Transverse colon (tissue), 4 donors: ENCODE data around the gene MRS2.

ENCODE experiments used
- EP300 ChIP-seq: sonication (generic); formaldehyde crosslinking; IDR thresholded peaks from one replicate; pipeline ENCODE4 v1.6.1; 2017; ENCODE audit warnings: antibody characterized with exemption, low read depth
- POLR2A ChIP-seq: fragments of 450-650 bp; IDR thresholded peaks from one replicate; pipeline ENCODE4 v1.6.1; 2016; ENCODE audit warnings: antibody characterized with exemption, mild to moderate bottlenecking, moderate library complexity
- POLR2AphosphoS5 ChIP-seq, 3 donors: sonication (generic); formaldehyde crosslinking; IDR thresholded peaks; one replicate each; pipeline ENCODE4 v1.6.1; 2016; ENCODE audit warnings: antibody characterized with exemption in 3 of 3
- TF ChIP-seq, protein P1 (sequence below), 5 experiments: fragments of 200-600 bp in 3 of 5; fragments of 450-650 bp in 2 of 5; sonication (generic) in 3 of 5; IDR thresholded peaks; 1 replicate in 2 of 5; 2 replicates in 3 of 5; pipeline ENCODE4 v1.5.1; 2016 to 2017; ENCODE audit warnings: antibody characterized with exemption in 5 of 5, inconsistent platforms in 3 of 5, mild to moderate bottlenecking in 2 of 5, moderate library complexity in 1 of 5

DNA sequence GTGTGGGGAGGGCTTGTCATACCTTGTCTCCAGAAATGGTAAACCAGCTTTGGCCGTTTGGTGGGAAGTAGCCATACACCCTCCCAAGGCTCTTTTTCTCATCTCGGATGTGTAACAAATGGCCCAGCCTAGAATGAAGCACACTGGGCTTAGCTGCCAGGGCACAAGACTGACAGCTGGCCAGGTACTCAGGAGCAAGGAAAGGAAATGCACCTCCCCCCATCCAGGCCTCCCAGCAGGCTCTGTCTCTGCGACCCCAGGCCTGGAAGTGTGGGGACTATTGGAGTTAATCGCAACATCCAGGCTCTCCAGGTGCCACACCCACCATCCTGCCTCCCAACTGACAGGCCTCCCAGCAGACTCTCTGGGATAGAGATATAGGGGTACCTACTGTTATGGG is 43.0 kb downstream of the MRS2 start:
- TF ChIP-seq, protein P1, sequence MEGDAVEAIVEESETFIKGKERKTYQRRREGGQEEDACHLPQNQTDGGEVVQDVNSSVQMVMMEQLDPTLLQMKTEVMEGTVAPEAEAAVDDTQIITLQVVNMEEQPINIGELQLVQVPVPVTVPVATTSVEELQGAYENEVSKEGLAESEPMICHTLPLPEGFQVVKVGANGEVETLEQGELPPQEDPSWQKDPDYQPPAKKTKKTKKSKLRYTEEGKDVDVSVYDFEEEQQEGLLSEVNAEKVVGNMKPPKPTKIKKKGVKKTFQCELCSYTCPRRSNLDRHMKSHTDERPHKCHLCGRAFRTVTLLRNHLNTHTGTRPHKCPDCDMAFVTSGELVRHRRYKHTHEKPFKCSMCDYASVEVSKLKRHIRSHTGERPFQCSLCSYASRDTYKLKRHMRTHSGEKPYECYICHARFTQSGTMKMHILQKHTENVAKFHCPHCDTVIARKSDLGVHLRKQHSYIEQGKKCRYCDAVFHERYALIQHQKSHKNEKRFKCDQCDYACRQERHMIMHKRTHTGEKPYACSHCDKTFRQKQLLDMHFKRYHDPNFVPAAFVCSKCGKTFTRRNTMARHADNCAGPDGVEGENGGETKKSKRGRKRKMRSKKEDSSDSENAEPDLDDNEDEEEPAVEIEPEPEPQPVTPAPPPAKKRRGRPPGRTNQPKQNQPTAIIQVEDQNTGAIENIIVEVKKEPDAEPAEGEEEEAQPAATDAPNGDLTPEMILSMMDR (IDR thresholded peaks at IDR 0.05) = no peak
- TF ChIP-seq POLR2A (no peak), POLR2AphosphoS5 (IDR thresholded peaks at IDR 0.05) (no peak), EP300 (no peak)
